Body of pancreas (tissue), 4 donors: ENCODE measurements around the gene ATXN7L3B.

Source experiments
- POLR2A ChIP-seq, 3 donors: fragments of 450-650 bp; IDR thresholded peaks; one replicate each; pipeline ENCODE4 v1.6.1; 2016; ENCODE audit warnings: antibody characterized with exemption in 3 of 3, mild to moderate bottlenecking in 2 of 3
- TF ChIP-seq, protein P1 (sequence below), 7 experiments: fragments of 450-650 bp in 4 of 7; fragments of 200-600 bp in 3 of 7; sonication (generic) in 3 of 7; IDR thresholded peaks; one replicate each; pipeline ENCODE4 v1.5.1; 2016 to 2019; ENCODE audit warnings: antibody characterized with exemption in 7 of 7

DNA sequence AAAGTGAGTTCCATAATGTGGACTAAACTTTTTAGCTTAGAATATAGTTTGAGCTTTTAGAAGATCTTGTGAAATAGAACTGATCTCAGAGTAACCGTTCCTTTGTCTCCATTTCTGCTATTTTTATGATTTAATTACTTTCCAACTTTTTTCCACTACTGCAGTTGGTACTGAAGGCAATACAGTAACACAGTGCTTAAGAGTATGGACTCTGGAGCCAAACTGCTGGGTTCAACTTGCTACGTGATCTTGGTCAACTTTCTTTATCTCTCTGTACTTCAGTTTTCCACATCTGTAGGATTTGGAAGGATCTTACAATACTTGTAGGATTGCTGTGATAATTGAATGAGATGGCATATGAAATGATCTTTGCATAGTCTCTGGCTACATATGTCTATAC, 40.9 kb downstream of the ATXN7L3B start:
- TF ChIP-seq, protein P1, sequence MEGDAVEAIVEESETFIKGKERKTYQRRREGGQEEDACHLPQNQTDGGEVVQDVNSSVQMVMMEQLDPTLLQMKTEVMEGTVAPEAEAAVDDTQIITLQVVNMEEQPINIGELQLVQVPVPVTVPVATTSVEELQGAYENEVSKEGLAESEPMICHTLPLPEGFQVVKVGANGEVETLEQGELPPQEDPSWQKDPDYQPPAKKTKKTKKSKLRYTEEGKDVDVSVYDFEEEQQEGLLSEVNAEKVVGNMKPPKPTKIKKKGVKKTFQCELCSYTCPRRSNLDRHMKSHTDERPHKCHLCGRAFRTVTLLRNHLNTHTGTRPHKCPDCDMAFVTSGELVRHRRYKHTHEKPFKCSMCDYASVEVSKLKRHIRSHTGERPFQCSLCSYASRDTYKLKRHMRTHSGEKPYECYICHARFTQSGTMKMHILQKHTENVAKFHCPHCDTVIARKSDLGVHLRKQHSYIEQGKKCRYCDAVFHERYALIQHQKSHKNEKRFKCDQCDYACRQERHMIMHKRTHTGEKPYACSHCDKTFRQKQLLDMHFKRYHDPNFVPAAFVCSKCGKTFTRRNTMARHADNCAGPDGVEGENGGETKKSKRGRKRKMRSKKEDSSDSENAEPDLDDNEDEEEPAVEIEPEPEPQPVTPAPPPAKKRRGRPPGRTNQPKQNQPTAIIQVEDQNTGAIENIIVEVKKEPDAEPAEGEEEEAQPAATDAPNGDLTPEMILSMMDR (IDR thresholded peaks at IDR 0.05): no peak
- TF ChIP-seq POLR2A (IDR thresholded peaks at IDR 0.05): no peak
